ENCODE results near the gene IL17RA. TPM values are rescaled to one million over a fixed set of nuclear protein-coding genes. Genes with fewer than 3 reads are reported as not detected.

IL17RA gene
- total and polyA plus RNA-seq, 2 donors from 2014 or later, result 4.2 to 26.8 TPM

- Histone ChIP-seq H3K4me3 (ENCODE audit: low read length in 3 of 3) (no peak overlapping the region), H3K4me1 (ENCODE audit: control insufficient read depth in 2 of 3, insufficient read depth in 2 of 3, low read depth in 1 of 3, low read length in 3 of 3) (no peaks in the 10 kb centered on the region), H3K27ac (ENCODE audit: low read depth in 2 of 2, low read length in 2 of 2) (no peak overlapping the region), H3K36me3 (ENCODE audit: control insufficient read depth in 2 of 3, insufficient read depth in 3 of 3, low read length in 3 of 3) (no peaks in the 10 kb centered on the region), H3K9me3 (ENCODE audit: control insufficient read depth in 2 of 3, insufficient read depth in 1 of 3, low read length in 3 of 3) (no peaks in the 10 kb centered on the region), H3K27me3 (ENCODE audit: control insufficient read depth, insufficient read depth, low read length) (no peaks in the 10 kb centered on the region), H3K9ac (ENCODE audit: low read length in 3 of 3) (no peak overlapping the region)
- no peak for TF ChIP-seq CTCF (IDR thresholded peaks at IDR 0.05; ENCODE audit: borderline replicate concordance, extremely low read depth, insufficient read depth)
- no peak for DNase-seq
- intact Hi-C loops (cut with DNase I), result no loop called here
- FAIRE-seq, result no peak
Measured at GRCh38 chr22:17065433-17065832, 19.4 kb upstream of the IL17RA start.

DNA sequence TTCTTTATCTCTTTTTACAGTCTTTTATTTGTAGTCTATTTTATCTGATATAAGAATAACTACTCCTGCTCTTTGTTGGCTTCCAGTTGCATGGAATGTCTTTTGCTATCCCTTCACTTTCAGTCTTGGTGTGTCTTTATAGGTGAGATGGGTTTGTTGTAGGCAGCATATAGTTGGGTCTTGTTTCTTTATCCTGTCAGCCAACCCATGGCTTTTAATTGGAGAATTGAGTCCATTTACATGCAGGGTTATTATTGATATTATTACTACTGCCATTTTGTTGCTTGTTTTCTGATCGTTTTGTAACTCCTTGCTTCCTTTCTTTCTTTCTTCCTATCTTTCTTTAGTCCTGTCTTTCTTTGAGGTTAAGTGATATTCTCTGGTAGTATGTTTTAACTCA lies 11.9 kb upstream of the IL17RA start:
- no peaks in the 10 kb centered on the region for H3K9me3 ChIP-seq (ENCODE audit: control insufficient read depth in 2 of 3, insufficient read depth in 1 of 3, low read length in 3 of 3)
- H3K4me3 ChIP-seq (ENCODE audit: low read length in 3 of 3), result no peak overlapping the region
- H3K27me3 ChIP-seq (ENCODE audit: control insufficient read depth, insufficient read depth, low read length), result no peaks in the 10 kb centered on the region
- intact Hi-C loops (cut with DNase I), result no loop called here
- H3K4me1 ChIP-seq (ENCODE audit: control insufficient read depth in 2 of 3, insufficient read depth in 2 of 3, low read depth in 1 of 3, low read length in 3 of 3), result no peaks in the 10 kb centered on the region
- H3K9ac ChIP-seq (ENCODE audit: low read length in 3 of 3), result no peak overlapping the region
- H3K27ac ChIP-seq (ENCODE audit: low read depth in 2 of 2, low read length in 2 of 2), result no peak overlapping the region
- no peak for FAIRE-seq
- no peak for DNase-seq
- no peak for TF ChIP-seq CTCF (IDR thresholded peaks at IDR 0.05; ENCODE audit: borderline replicate concordance, extremely low read depth, insufficient read depth)
- no peaks in the 10 kb centered on the region for H3K36me3 ChIP-seq (ENCODE audit: control insufficient read depth in 2 of 3, insufficient read depth in 3 of 3, low read length in 3 of 3)

DNA sequence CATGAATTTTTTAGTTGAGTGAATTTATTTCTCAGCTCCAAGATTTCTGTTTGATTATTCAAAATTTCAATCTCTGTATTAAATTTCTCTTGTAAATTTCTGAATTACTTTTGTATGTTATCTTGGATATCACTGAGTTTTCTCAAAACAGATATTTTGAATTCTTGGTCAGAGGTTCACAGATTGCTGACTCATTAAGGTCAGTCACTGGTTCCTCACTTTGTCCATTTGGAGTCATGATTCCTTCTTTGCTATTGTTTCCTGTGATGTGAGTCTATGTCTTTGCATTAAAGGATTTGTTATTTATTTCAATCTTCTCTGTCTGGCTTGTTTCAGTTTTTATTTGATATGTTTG lies 10.2 kb upstream of the IL17RA start:
- no peak for FAIRE-seq
- Histone ChIP-seq H3K36me3 (ENCODE audit: control insufficient read depth in 2 of 3, insufficient read depth in 3 of 3, low read length in 3 of 3) (no peaks in the 10 kb centered on the region), H3K27me3 (ENCODE audit: control insufficient read depth, insufficient read depth, low read length) (no peaks in the 10 kb centered on the region), H3K4me3 (ENCODE audit: low read length in 3 of 3) (no peak overlapping the region), H3K4me1 (ENCODE audit: control insufficient read depth in 2 of 3, insufficient read depth in 2 of 3, low read depth in 1 of 3, low read length in 3 of 3) (no peaks in the 10 kb centered on the region), H3K27ac (ENCODE audit: low read depth in 2 of 2, low read length in 2 of 2) (no peak overlapping the region), H3K9me3 (ENCODE audit: control insufficient read depth in 2 of 3, insufficient read depth in 1 of 3, low read length in 3 of 3) (no peaks in the 10 kb centered on the region), H3K9ac (ENCODE audit: low read length in 3 of 3) (no peak overlapping the region)
- TF ChIP-seq CTCF (IDR thresholded peaks at IDR 0.05; ENCODE audit: borderline replicate concordance, extremely low read depth, insufficient read depth), result no peak
- no peak for DNase-seq
- intact Hi-C loops (cut with DNase I), result no loop called here

DNA sequence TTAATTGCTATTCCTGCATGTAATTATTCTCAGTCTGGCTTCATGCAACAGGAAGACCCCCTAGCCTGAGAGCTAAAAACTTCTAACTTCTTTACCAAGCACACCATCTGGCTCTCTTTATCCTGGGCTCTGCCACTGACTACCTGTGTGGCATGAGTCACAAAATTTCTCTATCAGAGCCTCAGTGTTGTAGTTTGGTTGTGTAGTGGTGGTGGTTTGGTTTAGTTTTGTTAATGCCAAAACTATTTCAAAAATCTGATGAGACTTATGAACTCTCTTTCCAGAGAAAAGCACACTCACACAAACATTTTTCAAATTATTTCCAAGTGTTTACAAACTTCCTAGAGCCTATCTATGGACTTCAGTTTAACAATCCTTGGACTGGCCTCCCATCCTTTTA lies 7.5 kb upstream of the IL17RA start:
- Histone ChIP-seq H3K9me3 (ENCODE audit: control insufficient read depth in 2 of 3, insufficient read depth in 1 of 3, low read length in 3 of 3) (no peaks in the 10 kb centered on the region), H3K27me3 (ENCODE audit: control insufficient read depth, insufficient read depth, low read length) (no peaks in the 10 kb centered on the region), H3K36me3 (ENCODE audit: control insufficient read depth in 2 of 3, insufficient read depth in 3 of 3, low read length in 3 of 3) (no peaks in the 10 kb centered on the region), H3K4me1 (ENCODE audit: control insufficient read depth in 2 of 3, insufficient read depth in 2 of 3, low read depth in 1 of 3, low read length in 3 of 3) (no peaks in the 10 kb centered on the region), H3K9ac (ENCODE audit: low read length in 3 of 3) (no peak overlapping the region), H3K27ac (ENCODE audit: low read depth in 2 of 2, low read length in 2 of 2) (no peak overlapping the region), H3K4me3 (ENCODE audit: low read length in 3 of 3) (no peak overlapping the region)
- FAIRE-seq (no peak), DNase-seq (no peak)
- no peak for TF ChIP-seq CTCF (IDR thresholded peaks at IDR 0.05; ENCODE audit: borderline replicate concordance, extremely low read depth, insufficient read depth)
- intact Hi-C loops (cut with DNase I), result no loop called here

Measured in kidney (tissue), 14 donors.